Activated naive CD4-positive, alpha-beta T cell treated with Interleukin-2 at 50 U/mL for 16 hours (primary cell): ENCODE measurements around the gene CACHD1.

Experiments used
- DNase-seq: peaks from one replicate; pipeline ENCODE4 v3.0.0-alpha.2; 2020

Gene CACHD1

DNA sequence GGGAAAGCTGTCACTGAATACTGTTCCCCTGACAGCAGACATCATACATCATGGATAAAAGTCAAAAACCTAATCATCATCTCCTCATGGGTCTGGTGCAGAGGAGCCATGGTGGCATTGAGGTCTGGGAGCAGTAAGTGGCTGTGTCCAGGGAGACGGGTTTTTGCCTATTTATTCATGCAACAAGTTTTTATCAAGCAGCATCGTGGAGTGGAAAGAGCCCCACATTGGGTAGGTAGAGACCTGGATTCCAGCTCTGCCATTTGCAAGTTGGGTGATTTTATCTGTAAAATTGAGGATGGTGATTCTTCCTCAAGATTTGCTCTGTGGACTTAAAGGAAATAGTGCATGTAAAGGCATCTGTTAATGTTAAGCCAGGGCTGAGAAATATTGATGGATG, 4.2 kb downstream of the CACHD1 start:
- no peak for DNase-seq

DNA sequence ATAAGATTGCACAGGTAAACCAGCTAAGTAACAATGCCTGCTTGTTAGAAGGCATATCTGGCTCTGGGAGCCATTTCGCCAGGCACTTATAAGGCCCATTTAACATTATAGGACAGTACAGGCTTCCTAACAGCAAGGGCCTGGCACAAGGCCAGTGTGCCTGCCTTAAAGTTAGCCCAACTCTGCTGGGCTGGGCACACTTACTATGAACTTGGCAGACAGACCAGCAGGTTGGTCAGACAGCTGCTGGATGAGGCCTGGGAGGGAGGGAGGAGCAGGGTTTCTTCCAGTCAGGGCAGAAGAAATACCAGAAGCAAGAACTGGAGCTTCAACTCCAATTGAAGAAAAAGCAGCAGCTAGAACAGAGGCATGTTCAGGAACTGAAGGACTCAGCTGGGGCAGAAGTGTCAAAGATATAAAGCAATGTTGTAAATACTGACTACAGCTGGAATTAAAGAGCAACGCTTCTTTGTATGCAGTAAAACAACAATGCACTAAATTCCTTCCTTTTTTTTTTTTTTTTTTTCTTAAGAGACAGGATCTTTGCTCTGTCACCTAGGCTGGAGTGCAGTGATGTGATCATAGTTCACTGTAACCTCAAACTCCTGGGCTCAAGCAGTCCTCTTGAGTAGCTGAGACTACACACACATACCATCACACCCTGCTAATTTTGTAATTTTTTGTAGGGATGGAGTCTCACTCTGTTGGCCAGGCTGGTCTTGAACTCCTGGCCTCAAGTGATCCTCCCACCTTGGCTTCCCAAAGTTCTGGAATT, 4.9 kb downstream of the CACHD1 start:
- DNase-seq, result no peak

DNA sequence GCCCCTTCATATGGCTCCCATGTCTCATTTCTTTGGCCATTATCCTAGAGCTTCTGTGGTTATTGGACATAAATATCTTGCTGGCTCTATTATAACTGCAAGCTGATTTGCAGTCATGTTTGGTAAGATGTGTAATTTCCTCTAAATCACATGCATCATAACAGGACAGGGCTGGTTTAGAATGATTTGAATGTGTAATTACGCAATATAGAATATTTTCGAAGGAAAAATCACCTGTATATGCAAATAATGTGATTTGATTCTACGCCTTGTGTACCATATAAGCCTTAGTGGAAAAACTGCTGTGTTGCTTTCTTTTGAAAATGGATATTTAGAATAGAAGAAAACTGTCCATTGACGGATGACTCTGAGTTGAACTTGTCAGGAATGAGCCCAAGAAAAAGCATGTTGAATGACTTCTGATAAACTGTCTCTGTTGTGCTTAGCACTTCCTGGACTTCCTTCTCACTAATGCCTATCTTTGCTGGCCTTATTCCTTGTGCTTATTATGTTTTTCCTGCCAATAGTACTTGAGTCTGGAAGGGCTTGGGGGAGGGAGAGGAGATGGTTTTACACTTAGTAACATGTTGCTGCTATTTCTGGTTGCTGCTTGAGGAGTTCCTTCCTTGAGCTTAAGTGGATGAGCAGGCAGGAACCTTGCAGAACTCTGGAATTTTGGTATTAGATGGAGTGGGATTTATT, 6.5 kb downstream of the CACHD1 start:
- DNase-seq, result no peak

DNA sequence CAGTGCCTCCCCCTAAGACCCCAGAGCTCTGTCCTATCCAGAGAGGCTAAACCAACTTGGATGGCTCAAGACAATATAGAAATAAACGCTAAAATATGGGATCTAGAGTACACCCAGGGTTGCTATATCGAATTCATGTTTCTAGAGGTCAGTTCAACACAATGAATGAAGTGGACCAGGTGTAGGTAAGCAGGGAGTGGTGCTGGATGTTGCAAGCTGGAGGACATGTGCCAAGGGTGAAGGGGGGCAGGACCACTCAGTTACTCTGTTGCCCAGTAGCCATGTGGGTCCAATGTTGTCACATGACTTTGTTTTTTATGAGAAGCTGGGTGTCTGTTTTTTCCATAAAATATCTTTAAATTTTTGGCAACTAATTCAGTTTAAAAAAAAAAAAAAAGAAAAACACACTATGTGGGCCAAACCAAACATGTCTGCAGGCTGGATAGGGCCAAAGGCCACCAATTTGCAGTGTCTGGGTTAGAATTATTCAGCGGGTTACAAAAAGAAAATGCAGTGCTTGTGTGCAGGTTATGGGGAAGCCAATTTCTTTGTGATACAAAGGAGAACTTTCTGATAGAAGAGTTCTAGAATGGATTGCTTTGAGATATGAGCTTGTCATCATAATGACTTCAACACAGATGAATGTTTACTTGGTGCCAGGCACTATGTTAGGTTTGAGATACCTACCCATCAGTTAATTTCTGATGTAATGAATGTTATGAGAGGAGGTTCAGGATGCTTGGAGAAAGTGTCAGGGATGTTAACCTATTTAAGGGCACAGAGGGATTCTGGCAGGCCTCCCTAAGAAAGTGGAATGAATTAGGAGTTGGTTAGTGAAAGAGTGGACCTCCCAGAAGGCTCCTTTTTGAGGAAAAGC, 8.9 kb downstream of the CACHD1 start:
- no peak for DNase-seq

DNA sequence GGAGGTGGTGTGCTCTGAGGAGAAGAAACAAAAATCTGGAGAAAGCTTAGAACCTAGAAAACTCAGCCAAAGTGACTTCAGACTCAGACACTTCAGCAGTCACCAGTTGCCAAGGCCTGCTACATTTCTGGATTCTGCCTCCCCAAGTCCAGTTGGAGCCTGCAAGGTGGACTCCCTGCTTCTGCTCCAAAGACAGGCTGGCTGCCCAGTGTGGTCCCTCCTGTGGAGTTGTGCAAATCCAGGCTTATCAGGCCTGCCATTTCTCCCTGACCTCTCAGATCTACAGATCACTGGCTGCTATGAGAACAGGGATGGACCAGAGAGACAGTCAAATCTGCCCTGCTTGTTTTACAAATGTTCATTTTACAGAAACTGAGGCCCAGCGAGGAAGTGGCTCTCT, 9.9 kb downstream of the CACHD1 start:
- no peak for DNase-seq

DNA sequence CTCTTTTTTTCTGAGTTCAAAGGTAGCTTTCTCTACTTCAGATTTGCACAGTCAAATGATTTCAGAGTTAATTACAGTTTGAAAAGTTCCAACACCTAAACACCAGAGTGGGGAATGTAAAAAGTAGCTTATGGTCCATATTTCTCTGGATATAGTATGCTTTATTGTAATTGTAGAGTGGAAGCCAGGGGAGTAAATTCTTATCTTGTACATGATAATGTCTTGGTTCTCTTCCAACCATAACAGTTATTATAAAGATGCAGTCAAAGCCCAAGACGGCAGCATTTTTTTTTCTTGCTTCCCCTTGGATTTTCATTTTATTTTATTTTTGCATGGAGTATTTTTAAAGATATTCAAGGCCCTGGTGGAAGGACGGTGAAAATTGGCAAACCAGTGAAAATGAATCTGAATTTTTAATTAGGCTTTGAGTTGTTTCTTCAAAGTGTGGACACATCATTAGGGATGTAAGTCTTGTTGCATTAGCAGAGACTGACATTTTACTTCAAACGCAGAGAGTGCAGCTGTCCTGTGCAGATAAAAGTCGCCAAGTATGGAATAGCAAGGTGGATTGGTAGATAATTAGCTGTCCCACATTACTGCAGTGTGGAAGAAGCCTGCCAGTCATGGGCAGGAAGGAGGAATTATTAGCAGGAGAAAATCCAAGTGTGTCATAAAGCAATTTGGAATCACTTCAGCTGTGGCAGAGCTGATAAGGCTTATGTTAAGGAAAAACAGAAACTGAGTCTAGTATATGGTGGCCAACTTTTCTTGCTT, 11.3 kb downstream of the CACHD1 start:
- DNase-seq, result no peak

DNA sequence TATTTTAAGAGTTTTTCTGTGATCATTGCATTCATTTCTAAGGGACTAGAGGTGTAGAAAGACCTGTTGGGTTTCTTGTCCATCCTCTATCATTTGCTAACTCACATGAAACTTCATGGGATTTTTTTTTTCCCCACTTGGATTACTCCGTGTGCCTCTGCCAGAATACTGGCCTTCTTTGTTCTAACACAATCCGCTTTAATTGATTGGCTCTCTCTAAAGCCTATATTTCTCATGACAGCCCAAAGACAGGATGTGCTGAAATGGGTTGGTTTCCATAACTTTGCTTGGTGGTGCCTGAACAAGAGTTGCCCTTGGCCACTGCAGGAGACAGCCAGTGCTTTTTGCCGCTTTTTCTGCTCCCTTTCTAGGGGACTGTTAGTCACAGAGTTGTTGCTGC, 12.2 kb downstream of the CACHD1 start:
- no peak for DNase-seq

DNA sequence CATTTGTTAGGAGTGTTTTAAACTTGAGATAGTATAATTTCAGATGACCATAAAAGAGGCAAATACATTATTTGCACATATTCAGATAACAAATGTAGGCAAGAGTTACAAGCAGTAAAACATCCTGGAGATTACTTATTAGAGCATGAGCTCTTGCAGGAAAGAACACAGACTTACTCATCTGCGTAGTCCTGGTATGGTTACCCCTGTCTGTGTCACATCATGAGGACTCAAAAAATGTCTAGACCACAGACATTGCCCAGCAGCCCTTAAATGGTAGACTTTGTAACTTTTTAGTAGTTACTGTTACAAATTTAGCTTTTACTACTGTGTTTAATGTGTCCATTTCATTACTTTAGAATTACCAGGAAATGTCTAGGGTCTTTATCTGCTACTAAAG, 12.8 kb downstream of the CACHD1 start:
- DNase-seq, result no peak

DNA sequence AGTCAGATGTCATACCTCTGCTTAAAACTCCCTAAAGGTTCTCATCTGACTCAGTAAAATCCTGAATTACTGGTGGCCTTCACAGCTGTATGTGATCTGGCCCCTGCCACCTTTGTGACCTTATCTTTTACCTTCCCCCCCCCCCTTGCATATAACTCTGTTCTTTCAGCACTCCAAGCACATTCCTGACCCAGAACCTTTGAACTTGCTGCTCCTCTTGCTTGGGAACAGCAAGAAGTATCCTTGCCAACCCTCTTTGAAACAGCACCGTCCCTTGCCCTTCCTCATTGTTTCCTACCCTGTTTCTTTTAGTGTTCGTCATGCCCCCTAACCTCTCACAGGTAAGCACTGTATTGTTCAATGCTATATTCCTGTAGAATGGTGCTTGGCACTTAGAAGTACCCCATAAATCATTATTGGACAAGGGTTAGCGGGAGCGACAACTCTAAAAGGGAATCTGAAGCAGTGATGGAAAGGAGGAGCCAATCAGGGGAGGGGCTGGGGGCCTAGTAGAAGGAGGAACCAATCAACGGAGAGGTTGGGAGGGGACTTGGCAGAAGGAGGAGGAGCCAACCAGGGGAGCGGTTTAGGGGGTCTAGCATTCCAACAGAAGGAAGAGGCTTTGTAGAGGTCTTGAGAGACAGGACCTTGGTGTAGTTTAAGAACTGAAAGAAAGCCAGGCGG, 13.9 kb downstream of the CACHD1 start:
- DNase-seq, result no peak

DNA sequence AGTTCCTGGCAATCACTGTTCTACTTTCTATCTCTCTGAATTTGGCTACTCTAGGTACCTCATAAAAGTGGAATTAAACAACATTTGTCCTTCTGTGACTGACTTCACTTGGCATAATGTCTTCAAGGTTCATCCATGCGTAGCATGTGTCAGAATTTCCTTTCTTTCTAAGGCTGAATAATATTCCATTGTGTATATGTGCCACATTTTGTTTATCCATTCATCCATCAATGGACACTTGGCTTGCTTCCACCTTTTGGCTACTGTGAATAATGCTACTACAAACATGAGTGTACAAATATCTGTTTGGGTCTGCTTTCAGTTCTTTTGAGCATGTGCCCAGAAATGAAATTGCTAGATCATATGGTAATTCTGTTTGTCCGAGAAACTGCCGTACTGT, 14.7 kb downstream of the CACHD1 start:
- no peak for DNase-seq

DNA sequence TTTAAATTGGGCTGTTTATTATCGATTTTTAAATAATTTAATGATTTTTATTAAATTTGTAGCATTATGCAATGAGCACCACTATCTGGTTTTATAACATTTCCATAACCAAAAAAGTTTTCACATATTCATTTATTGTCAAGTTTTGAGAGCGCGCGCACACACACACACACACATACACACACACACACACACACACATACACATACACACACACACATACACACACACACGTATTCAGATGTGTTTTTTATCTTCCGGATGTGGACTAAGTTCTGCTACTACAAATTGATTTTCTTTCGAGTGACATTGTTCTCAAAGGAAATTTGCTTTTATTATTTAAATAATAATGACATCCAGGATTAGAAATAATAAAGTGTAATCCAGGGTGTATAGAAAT, 16.3 kb downstream of the CACHD1 start:
- no peak for DNase-seq

DNA sequence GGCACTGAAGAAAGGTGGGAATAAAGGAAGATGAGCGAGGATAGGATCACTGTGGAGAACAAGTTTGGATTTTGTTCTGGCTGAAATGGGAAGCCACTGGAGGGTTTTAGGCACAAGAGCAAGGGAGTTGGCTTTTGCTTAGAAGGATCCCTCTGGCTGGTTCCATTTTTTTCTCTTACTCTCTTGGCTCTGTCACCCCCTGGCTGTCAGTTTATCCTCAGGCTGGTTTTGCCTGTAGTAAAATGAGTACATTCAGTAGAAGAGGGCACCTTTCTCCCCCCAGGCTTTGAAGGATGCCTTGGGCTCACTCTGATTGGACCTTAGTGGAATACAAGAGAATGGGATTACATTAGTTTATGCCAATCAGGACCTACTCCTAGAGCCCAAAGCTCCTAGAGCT, 17.1 kb downstream of the CACHD1 start:
- no peak for DNase-seq

DNA sequence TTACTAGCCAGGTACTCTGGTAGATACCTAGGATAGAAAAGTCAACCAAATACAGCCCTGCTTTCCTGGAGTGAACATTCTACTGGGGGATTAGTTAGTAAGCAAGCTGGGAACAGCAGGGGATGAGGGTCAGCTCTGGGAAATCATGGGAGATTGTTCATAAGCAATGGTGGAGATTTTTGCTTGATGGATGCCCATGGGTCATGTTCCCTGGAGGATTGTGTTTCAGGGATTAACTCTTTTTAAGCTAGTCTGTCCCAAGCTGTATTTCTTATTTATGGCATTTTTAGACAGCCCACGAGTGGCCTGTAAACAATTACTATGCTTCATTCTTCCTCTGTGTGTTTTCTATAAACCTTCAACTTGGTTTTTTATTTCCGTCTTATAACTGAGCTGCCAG, 18.9 kb downstream of the CACHD1 start:
- no peak for DNase-seq

DNA sequence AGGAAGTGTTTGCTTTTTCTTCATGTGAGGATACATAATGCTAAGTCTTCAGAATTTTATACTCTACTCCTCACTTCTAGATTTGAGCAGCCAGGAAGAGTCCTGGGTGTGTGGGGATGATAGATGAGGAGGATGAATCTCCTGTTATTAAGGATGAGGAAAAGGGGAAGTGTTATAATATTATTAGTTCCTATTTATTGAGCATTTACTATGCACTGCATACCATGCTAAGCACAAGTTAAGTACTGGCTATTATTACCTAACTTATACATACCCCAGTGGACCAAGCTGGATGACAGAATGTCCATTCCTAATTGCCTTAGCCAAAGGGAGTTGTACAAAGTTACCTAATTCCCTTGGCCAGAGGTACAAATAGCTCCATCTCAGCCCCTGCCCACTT, 19.8 kb downstream of the CACHD1 start:
- no peak for DNase-seq

DNA sequence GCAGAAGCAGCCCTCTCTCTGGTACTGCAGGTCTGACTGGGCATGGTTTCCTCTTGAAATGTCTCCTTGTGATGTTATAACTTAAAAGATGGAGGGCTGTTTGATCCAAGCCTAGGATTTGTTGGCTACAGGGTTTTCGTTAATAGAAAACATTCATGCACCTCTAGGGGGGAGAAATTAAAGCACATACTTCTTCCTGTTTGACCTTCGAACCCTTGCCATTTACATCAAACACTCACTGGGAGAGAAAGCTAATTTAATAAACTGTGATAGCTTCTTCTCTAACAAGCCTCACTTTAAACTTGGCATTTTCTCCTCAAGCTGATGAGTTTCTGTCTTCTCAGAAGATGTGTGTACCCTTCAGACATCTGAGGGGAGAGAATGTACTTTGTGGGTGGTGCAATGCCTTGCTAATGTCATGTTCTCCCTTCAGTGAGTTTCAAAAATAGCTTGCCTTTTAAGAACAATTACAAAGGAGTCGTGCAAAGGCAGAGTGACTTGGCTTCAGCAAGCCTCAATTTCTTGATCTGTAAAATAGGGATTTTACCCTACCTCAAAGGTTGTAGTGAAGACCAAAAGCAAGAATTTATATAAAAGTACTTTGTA, 20.4 kb downstream of the CACHD1 start:
- no peak for DNase-seq

DNA sequence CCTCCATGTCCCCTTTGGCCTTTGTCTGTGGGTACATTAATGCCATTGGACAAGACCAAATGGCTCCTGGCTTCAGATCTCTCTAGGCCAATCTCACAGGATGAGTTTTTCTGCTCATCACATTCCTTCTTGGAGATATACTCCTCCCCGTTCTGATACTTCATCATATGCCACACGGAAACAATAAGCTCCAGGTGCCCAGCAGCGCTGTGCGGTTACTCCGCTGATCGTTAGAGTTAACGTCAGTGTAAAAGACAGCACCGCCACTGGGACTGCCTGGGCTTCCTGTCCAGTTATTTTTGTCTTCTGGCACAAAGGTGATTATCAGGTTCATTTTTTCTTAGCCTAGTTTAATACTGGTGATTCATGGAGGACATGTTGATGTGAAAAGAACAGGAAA, 22.5 kb downstream of the CACHD1 start:
- DNase-seq, result no peak

DNA sequence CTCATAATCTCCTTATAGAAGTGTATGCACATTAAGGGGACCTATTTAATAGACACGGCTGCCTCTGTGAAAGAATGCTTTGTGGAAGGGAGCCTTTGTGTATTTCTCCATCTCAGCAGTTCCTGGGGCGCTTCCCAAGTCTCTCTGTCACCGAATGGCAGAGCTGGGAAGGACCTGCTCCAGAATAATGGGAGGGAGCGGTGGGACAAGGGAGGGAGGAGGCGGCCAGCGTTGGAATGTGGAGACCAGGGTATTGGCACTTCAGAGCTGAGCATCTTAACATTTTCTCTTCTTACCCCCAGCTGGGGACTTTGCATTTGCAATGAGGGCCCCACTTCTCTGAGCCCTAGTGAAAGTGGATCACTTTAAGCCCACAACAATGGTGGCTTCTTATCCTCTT, 23.9 kb downstream of the CACHD1 start:
- DNase-seq, result no peak

DNA sequence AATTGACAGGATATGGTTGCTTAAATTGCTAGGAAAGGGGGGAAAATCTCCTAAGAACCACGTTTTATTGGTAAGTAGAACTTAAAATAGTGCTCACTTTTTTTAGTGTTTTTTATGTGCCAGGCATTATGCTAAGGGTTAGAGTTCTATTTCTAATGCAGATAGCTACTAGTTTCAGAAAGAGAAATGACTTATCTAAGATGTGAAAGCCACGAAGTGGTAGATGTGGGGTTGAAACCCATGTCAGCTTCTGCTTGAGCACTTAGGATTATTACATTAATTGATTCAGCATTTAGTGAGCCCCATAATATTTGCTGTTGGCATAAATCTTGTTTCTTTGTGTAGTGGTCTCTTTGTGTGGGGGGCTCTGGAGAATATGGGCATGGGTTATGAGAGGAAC, 24.7 kb downstream of the CACHD1 start:
- DNase-seq, result no peak

DNA sequence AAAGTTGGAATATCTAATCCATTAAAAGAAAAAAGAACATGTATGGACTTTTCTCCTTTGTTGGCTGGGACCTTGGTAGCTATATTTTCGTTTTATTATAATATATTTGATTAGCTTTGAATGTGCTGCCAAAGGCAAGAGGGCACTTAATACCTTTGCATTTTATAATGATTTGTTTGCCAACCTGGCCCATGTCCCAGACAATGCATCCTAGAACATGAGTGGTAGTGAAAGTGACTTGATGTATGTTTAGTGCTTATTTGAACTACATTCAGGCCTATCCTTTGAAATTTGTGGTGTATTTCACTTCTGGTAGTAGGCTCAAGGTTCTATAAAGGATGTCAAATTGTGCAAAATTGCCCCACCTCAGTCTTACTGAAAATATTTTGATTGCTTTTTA, 25.9 kb downstream of the CACHD1 start:
- no peak for DNase-seq

DNA sequence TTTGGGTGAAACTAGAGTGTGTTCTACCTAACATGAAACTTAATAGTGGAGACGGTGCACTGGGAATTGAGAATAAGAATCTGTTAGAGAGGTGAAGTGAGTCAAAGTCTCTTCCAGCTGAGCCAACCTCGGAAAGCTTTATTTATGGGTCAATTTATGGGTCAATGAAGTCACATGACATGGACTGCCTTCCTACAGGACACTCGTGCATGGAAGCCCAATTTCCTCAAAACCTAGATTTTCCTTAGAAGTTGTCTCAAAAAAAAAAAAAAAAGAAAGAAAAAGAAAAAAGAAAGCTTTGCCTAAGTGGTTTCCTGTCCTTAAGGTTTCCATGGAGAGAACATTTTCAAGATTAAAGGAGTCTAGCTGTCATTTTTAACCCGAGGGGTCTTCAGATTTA, 26.7 kb downstream of the CACHD1 start:
- no peak for DNase-seq

DNA sequence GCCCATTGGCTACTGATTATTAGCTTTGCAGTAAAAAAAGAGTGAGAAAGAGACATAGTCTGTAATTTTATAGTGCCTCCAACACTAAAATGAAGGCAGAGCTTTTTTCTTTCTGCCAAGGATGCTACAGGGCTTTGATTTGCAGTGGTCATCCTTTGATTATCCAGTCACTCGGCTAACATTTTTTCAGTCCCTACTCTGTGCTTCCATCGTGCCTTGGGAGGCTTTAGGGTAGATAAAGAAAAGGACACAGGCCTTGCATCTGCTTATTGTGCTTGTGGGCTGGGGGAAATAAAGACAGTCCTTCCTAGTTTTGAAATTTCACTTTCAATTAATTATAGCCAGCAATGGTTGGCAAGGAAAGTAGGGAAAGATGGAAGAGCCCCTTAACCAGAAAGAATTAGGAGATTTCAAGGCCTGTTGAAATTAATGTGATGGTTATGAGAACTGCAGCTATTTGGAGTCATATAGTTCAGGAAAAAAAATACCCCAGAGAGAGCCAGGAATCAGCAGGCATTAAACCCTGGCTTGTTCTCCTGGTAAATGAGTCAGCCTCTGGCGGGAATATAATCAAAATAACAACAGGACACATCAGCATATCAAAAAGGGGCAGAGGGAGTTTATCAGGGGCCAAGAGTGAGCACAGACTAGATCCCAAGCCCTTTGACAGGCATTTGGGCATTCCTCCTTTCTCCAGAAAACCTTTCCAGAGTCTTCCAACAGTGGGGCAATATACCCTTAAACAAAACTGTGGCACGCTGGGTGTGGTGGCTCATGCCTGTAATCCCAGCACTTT, 27.4 kb downstream of the CACHD1 start:
- DNase-seq, result no peak
